Small intestine (tissue), 7 donors: ENCODE data around the gene EYS. TPM values are rescaled to one million over a fixed set of nuclear protein-coding genes. Genes with fewer than 3 reads are reported as not detected.
"Not testable (repeated sequence)": the region's sequence is repeated elsewhere in the genome, so short reads cannot be mapped to it uniquely, and the experiment has no call there.

Experiments used
- DNase-seq, 2 donors: peaks; one replicate each; pipeline versions ENCODE4 v3.0.0 to v3.0.0-alpha.2; 2013
- FAIRE-seq: peaks from 2 replicates; lab custom pipeline; 2012; peaks lifted over from hg19 to GRCh38; lab: Jason Lieb, UNC
- H3K27ac ChIP-seq, 3 donors: one replicate each; pipeline ENCODE4 v1.5.1; 2013; ENCODE audit warnings: low read length in 2 of 3, mild to moderate bottlenecking in 2 of 3, control low read depth in 1 of 3, inconsistent platforms in 1 of 3, low read depth in 1 of 3, moderate library complexity in 1 of 3
- H3K27me3 ChIP-seq, 3 donors: one replicate each; pipeline ENCODE4 v1.6.1; 2013; ENCODE audit warnings: low read length in 3 of 3, inconsistent platforms in 1 of 3; ENCODE audit not compliant: control insufficient read depth in 3 of 3, insufficient read depth in 3 of 3
- H3K36me3 ChIP-seq, 3 donors: one replicate each; pipeline ENCODE4 v1.6.1; 2013; ENCODE audit warnings: low read length in 3 of 3, inconsistent platforms in 1 of 3, low read depth in 1 of 3, mild to moderate bottlenecking in 1 of 3, moderate library complexity in 1 of 3; ENCODE audit not compliant: control insufficient read depth in 3 of 3, insufficient read depth in 2 of 3
- H3K4me1 ChIP-seq, 3 donors: one replicate each; pipeline ENCODE4 v1.6.1; 2013; ENCODE audit warnings: low read length in 2 of 3, inconsistent platforms in 1 of 3, low read depth in 1 of 3, mild to moderate bottlenecking in 1 of 3, moderate library complexity in 1 of 3; ENCODE audit not compliant: control insufficient read depth in 3 of 3, insufficient read depth in 2 of 3
- H3K4me3 ChIP-seq, 3 donors: one replicate each; pipeline ENCODE4 v1.5.1; 2013; ENCODE audit warnings: low read length in 3 of 3, control low read depth in 1 of 3, inconsistent platforms in 1 of 3, low read depth in 1 of 3, mild to moderate bottlenecking in 1 of 3, moderate library complexity in 1 of 3
- H3K9me3 ChIP-seq, 2 donors: one replicate each; pipeline ENCODE4 v1.6.1; 2013; ENCODE audit warnings: low read depth in 1 of 2, low read length in 1 of 2; ENCODE audit not compliant: control insufficient read depth in 2 of 2, insufficient read depth in 1 of 2
- WGBS, 3 donors: extraction: QIAGEN DNeasy Blood & Tissue Kit; methylation state at CpG; one replicate each; pipeline ENCODE4 v1.1.7; 2013; 5-methylcytosine and 5-hydroxymethylcytosine counted together
- polyA plus RNA-seq, 4 donors: library from polyadenylated mRNA; stranded (reverse) in 3 of 4; unstranded in 1 of 4; fragments of 200-250 nt in 3 of 4; fragments of 120-200 nt in 1 of 4; gene quantifications; one replicate each; pipeline versions ENCODE4 v1.2.1 to v1.2.3, GENCODE V29; 2013
- donor health status: healthy with polysubstance abuse.
- donor health status: control.
- donor health status: control.
- donor health status: Bipolar disorder and iron deficiency.
- donor health status: healthy.

Gene EYS
- polyA plus RNA-seq, 4 donors: 0.78 TPM; not detected in 3

DNA sequence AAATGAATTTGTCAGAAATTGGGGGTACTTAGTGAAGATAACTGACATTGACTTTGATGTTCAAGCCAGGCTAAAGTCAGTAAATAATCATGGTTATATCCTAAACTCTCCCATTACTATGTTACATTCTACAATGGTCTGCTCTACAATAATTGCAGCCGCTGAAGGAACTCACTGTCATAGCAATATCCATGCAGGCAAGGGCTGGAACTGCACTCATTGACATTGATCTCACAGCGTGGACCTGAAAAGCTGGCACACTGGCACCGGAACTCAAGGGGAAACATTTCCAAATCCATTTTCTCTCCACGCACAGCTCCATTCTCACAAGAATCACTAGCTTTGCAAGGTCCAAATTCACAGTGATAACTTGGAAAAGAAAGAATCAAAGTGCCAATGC is 702.7 kb downstream of the EYS start:
- DNase-seq: no peak
- 89 to 92% (median 90%) methylated on average over 4 of the region's 4 CpGs for WGBS, 3 donors

DNA sequence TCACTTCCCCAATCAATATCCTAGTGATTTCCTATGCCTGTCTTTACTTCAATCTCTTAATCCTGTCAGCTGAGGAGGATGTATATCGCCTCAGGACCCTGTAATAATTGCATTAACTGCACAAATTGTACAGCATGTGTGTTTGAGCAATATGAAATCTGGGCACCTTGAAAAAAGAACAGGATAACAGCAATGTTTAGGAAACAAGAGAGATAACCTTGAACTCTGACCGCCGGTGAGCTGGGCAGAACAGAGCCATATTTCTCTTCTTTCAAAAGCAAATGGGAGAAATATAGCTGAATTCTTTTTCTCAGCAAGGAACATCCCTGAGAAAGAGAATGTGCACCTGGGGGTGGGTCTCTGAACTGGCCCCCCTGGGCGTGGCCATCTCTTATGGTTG is 704.1 kb downstream of the EYS start:
- H3K4me1 ChIP-seq, H3K27ac ChIP-seq, H3K27me3 ChIP-seq, DNase-seq, H3K9me3 ChIP-seq, H3K36me3 ChIP-seq, FAIRE-seq, H3K4me3 ChIP-seq: not testable (repeated sequence)
- 79 to 83% (median 79%) methylated on average over 4 of the region's 4 CpGs for WGBS, 3 donors

More for the DNA sequence above, 702.7 kb downstream of the EYS start:
- no peak for FAIRE-seq
- no peak overlapping the region for H3K4me3 ChIP-seq
- H3K27ac ChIP-seq: no peak overlapping the region
- H3K27me3 ChIP-seq: no peaks in the 10 kb centered on the region
- no peaks in the 10 kb centered on the region for H3K36me3 ChIP-seq
- no peaks in the 10 kb centered on the region for H3K4me1 ChIP-seq
- peaks cover 2 to 8% of the 10 kb centered on the region in 2 donors for H3K9me3 ChIP-seq

DNA sequence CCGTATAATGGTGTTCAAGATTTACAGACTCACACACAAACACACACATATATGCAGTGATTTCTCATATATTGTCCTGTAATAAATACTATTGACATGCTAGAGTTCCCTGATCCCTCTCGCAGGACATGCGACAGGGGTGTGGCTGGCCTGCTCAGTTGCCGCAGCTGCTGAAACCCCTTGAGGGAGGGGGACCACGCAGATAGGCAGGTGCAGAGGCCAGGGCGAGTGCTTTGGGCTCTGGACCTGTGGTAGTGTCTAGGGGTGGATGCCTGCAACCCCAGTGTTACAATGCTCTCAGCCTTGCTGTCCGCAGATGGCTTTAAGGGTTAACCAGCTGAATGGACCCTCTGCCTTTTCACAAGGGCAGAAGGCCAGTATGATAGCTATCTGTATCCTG is 706.2 kb downstream of the EYS start:
- Histone ChIP-seq H3K9me3 (peaks cover 2 to 8% of the 10 kb centered on the region in 2 donors), H3K27ac (no peak overlapping the region), H3K36me3 (no peaks in the 10 kb centered on the region), H3K4me3 (no peak overlapping the region), H3K27me3 (no peaks in the 10 kb centered on the region), H3K4me1 (no peaks in the 10 kb centered on the region)
- 76 to 93% (median 82%) methylated on average over 7 of the region's 7 CpGs for WGBS, 3 donors
- FAIRE-seq: no peak
- no peak for DNase-seq

DNA sequence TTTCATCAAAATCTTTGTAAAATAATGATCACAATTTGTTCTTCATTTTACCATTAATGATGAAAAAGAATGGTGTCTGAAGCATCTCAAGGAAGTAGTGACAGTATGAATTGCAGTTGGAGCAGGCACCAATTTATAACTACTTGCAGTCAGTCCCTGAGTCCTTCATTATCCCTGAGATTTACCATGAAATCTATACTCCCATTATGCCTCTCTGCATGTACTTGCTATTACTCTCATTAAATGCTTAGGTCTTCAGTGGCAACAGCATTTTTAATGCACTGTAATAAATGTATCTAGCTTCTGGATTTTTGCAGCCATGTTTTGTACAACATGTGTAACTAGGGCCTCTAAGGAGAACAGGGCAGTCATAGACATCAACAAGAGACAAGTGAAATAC is 708.8 kb downstream of the EYS start:
- Histone ChIP-seq H3K27ac (no peak overlapping the region), H3K27me3 (no peaks in the 10 kb centered on the region), H3K4me3 (no peak overlapping the region), H3K9me3 (peaks cover 0 to 4% of the 10 kb centered on the region in 2 donors), H3K36me3 (no peaks in the 10 kb centered on the region), H3K4me1 (no peaks in the 10 kb centered on the region)
- DNase-seq (no peak), FAIRE-seq (no peak)

DNA sequence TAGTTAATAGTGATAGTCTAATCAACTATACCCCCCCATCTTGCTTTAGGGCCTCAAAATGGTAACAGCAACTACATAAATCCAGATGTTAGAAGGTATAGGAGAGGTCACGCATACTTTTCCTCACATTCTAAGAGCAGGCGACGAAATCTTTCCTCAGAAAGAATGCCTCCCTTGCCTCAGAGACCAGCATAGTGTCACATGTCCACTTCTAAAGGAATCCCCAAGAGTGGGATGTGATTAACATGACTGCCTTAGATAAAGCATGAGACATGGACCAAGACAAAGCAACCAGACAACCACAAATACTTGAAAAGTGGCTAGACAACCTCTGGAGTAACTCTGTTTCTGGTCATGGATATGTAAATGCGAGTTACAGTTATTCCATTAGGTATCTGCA is 710.7 kb downstream of the EYS start:
- H3K27me3 ChIP-seq: no peaks in the 10 kb centered on the region
- no peak overlapping the region for H3K27ac ChIP-seq
- no peaks in the 10 kb centered on the region for H3K4me1 ChIP-seq
- no peak overlapping the region for H3K4me3 ChIP-seq
- H3K36me3 ChIP-seq: no peaks in the 10 kb centered on the region
- 70 to 90% (median 77%) methylated on average over 4 of the region's 4 CpGs for WGBS, 3 donors
- FAIRE-seq: no peak
- H3K9me3 ChIP-seq: peaks cover 0 to 1% of the 10 kb centered on the region in 2 donors
- no peak for DNase-seq

DNA sequence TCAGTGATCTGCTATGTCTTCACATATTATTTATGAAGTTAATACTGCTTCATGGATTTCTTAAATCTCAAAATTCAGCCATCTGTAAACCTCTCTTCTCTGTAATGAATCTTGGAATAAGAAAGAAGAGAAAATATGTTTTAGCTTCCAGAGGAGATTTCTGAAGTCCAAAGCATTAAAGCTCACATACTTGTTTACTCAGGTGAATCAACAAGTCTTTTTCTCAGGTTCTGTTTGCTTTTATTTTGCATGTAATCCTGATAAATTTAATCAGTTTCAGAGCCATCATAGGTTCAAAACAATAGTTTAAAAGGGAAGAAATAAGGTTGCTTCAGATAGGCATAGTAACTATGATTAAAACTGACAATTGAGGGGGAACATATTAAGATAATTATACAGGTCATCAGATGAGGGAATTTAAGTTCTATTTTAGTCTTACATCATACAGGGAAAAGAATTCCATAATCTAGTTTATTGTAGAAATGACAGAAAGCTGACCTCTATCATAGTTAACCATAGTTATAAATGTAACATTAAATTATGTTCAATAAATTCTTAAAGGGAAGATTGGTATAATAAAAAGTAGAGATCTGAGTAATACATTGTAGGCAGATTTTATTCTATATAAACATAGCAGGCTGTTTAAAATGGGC is 716.2 kb downstream of the EYS start:
- FAIRE-seq: no peak
- Histone ChIP-seq H3K9me3 (no peaks in the 10 kb centered on the region), H3K36me3 (no peaks in the 10 kb centered on the region), H3K27ac (no peak overlapping the region), H3K27me3 (no peaks in the 10 kb centered on the region), H3K4me3 (no peak overlapping the region), H3K4me1 (no peaks in the 10 kb centered on the region)
- no peak for DNase-seq

DNA sequence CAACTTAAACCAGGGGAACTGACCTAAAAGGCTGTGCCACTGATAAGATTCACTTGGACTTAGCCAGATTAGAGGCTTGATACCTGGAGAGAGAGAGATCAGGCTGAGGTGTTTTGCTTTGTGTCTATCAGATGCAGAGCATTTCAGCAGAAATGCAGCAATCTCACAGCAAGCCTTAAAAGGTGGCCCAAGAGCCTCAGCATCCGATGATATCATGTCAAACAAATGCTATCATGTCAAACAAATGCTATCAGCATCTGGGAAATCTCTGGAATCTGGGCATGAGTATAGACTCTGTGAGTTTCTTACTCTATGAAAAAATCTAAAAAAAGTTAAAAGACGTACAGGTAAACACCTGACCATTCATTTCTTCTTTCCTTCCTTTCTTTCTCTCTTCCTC is 718.9 kb downstream of the EYS start:
- WGBS, 3 donors: 22 to 47% (median 32%) methylated on average over 2 of the region's 2 CpGs

DNA sequence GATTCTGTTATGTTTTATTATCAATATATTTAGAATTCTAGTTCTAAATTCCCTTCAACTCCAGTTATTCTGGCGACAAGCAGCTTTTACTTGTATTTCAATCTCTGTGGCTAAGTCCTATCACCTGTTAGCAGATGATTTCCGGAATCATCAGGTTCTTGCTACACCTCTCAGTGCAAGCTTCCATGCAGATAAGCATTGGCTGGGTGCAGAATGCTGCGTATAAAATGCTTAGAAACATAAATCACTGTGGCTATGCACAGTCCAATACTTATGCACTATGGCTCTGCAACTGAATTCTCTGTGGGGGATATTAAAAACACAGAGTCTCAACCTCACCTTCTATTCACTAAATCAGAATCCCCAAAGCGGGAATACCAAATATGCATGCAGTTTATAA is 720.0 kb downstream of the EYS start:
- 53 to 80% (median 56%) methylated on average over 4 of the region's 4 CpGs for WGBS, 3 donors
- no peak overlapping the region for H3K27ac ChIP-seq
- DNase-seq: no peak
- no peak overlapping the region for H3K4me3 ChIP-seq
- no peaks in the 10 kb centered on the region for H3K4me1 ChIP-seq
- H3K27me3 ChIP-seq: no peaks in the 10 kb centered on the region
- FAIRE-seq: no peak
- no peaks in the 10 kb centered on the region for H3K36me3 ChIP-seq
- H3K9me3 ChIP-seq: no peaks in the 10 kb centered on the region

More for the DNA sequence above, 718.9 kb downstream of the EYS start:
- H3K4me3 ChIP-seq: no peak overlapping the region
- H3K27me3 ChIP-seq: no peaks in the 10 kb centered on the region
- no peak overlapping the region for H3K27ac ChIP-seq
- DNase-seq: no peak
- no peaks in the 10 kb centered on the region for H3K9me3 ChIP-seq
- FAIRE-seq: no peak
- H3K36me3 ChIP-seq: no peaks in the 10 kb centered on the region
- no peaks in the 10 kb centered on the region for H3K4me1 ChIP-seq

DNA sequence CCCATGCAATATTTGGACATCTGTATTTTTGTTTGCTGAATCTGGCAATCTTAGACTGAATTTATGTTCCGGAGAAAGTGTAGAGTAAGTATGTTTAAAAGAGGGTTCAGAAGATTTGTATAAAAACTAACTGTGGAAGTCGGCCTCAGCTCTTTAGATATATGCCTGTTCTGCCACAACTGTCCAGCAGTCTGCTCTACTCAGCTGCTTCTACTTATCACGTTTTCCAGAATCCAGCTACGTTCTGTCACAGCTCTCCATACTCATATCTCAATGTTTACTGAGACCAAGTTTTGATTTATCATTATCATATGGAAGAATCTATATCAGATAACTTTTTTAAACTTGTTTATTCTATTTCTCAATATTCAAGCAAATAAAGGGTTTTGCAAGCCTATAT is 721.3 kb downstream of the EYS start:
- H3K4me1 ChIP-seq: no peaks in the 10 kb centered on the region
- H3K36me3 ChIP-seq: no peaks in the 10 kb centered on the region
- no peaks in the 10 kb centered on the region for H3K9me3 ChIP-seq
- WGBS, 3 donors: 32 to 54% (median 41%) methylated on average over 4 of the region's 4 CpGs
- DNase-seq (no peak), FAIRE-seq (no peak)
- no peak overlapping the region for H3K4me3 ChIP-seq
- H3K27ac ChIP-seq: no peak overlapping the region
- no peaks in the 10 kb centered on the region for H3K27me3 ChIP-seq
